IMR-90 (cell line): ENCODE measurements around the gene PROM2. TPM values are rescaled to one million over a fixed set of nuclear protein-coding genes. Genes with fewer than 3 reads are reported as not detected.

ENCODE experiments used
- ATAC-seq: fragments of 200-7000 bp; cut with Tn5 transposase; 2 replicates; pipeline ENCODE4 v1.9.1; 2020; ENCODE audit warnings: low read depth, mild to moderate bottlenecking, moderate library complexity
- BruUV-seq: library from RNA; stranded (reverse); fragments of 400-500 nt; replicated peaks from 2 replicates; lab custom pipeline; 2021; lab: Mats Ljungman, UMichigan
- CTCF ChIA-PET: fragments of 300-600 bp; formaldehyde crosslinking; extraction: SDS; loops from one replicate; lab custom pipeline; 2021; ENCODE audit warnings: antibody characterized with exemption; lab: Yijun Ruan, JAX
- POLR2A ChIA-PET: fragments of 300-600 bp; sonication (Branson Sonifier 250); formaldehyde crosslinking; loops from one replicate; lab custom pipeline; 2022; ENCODE audit warnings: antibody characterized with exemption; ENCODE audit not compliant: unreplicated experiment; lab: Charles Lee
- DNase-seq: peaks from one replicate; pipeline ENCODE4 v3.0.0; 2013
- H2AFZ ChIP-seq: replicated peaks from 2 replicates; pipeline ENCODE3; 2013; ENCODE audit warnings: low read length, mild to moderate bottlenecking; ENCODE audit not compliant: poor library complexity
- H2AK5ac ChIP-seq: 2 replicates; pipeline ENCODE4 v1.6.1; 2013; ENCODE audit warnings: low read depth, low read length, inconsistent platforms
- H2AK9ac ChIP-seq: replicated peaks from 2 replicates; pipeline ENCODE3; 2013; ENCODE audit warnings: mild to moderate bottlenecking, low read depth, low read length, moderate library complexity; ENCODE audit not compliant: poor library complexity
- H2BK120ac ChIP-seq: 2 replicates; pipeline ENCODE4 v1.6.1; 2013; ENCODE audit warnings: low read depth, low read length, inconsistent platforms
- H2BK15ac ChIP-seq: 3 replicates; pipeline ENCODE4 v1.6.1; 2013; ENCODE audit warnings: low read depth, low read length, inconsistent platforms
- H2BK20ac ChIP-seq: 2 replicates; pipeline ENCODE4 v1.6.1; 2013; ENCODE audit warnings: low read depth, mild to moderate bottlenecking, inconsistent platforms, low read length, moderate library complexity
- H2BK5ac ChIP-seq: 2 replicates; pipeline ENCODE4 v1.6.1; 2013; ENCODE audit warnings: mild to moderate bottlenecking, low read depth, low read length, inconsistent platforms; ENCODE audit not compliant: poor library complexity, severe bottlenecking
- H3K14ac ChIP-seq: replicated peaks from 2 replicates; pipeline ENCODE4 v1.6.1; 2013; ENCODE audit warnings: low read depth, low read length, inconsistent platforms
- H3K18ac ChIP-seq: 2 replicates; pipeline ENCODE4 v1.6.1; 2013; ENCODE audit warnings: low read depth, low read length, control low read depth
- H3K23ac ChIP-seq: 2 replicates; pipeline ENCODE4 v1.6.1; 2013; ENCODE audit warnings: low read depth, low read length, inconsistent platforms
- H3K27ac ChIP-seq: 2 replicates; pipeline ENCODE4 v1.5.1; 2013; ENCODE audit warnings: mild to moderate bottlenecking, control low read depth, low read length; ENCODE audit not compliant: insufficient read depth
- H3K27me3 ChIP-seq: 2 replicates; pipeline ENCODE4 v1.6.1; 2013; ENCODE audit warnings: low read length; ENCODE audit not compliant: control insufficient read depth, insufficient read depth
- H3K36me3 ChIP-seq: 2 replicates; pipeline ENCODE4 v1.6.1; 2013; ENCODE audit warnings: low read length, mixed read lengths; ENCODE audit not compliant: control insufficient read depth, insufficient read depth
- H3K4ac ChIP-seq: 2 replicates; pipeline ENCODE4 v1.6.1; 2013; ENCODE audit warnings: low read depth, low read length, inconsistent platforms
- H3K4me1 ChIP-seq: 2 replicates; pipeline ENCODE4 v1.6.1; 2013; ENCODE audit warnings: low read length, mixed read lengths; ENCODE audit not compliant: control insufficient read depth, insufficient read depth
- H3K4me2 ChIP-seq: 2 replicates; pipeline ENCODE4 v1.6.1; 2013; ENCODE audit warnings: low read depth, mild to moderate bottlenecking, control low read depth, low read length, moderate library complexity
- H3K4me3 ChIP-seq: 2 replicates; pipeline ENCODE4 v1.5.1; 2013; ENCODE audit warnings: low read depth, mild to moderate bottlenecking, control low read depth, low read length, moderate library complexity; ENCODE audit not compliant: insufficient read depth
- H3K56ac ChIP-seq: 2 replicates; pipeline ENCODE4 v1.6.1; 2013; ENCODE audit warnings: low read length, inconsistent platforms; ENCODE audit not compliant: insufficient read depth; ENCODE audit errors: extremely low read depth
- H3K79me1 ChIP-seq, 2 experiments: 2 replicates each; pipeline ENCODE4 v1.6.1; 2013; ENCODE audit warnings: low read length in 2 of 2, inconsistent platforms in 1 of 2, low read depth in 1 of 2
- H3K9ac ChIP-seq: 2 replicates; pipeline ENCODE4 v1.6.1; 2013; ENCODE audit warnings: low read depth, low read length, control low read depth
- H3K9me1 ChIP-seq: 2 replicates; pipeline ENCODE4 v1.6.1; 2013; ENCODE audit warnings: low read length, inconsistent platforms; ENCODE audit not compliant: insufficient read depth
- H3K9me3 ChIP-seq: 2 replicates; pipeline ENCODE4 v1.6.1; 2013; ENCODE audit warnings: low read length; ENCODE audit not compliant: control insufficient read depth, insufficient read depth
- H4K20me1 ChIP-seq: 2 replicates; pipeline ENCODE4 v1.6.1; 2013; ENCODE audit warnings: low read length, inconsistent platforms; ENCODE audit not compliant: insufficient read depth
- H4K5ac ChIP-seq: 2 replicates; pipeline ENCODE4 v1.6.1; 2013; ENCODE audit warnings: mild to moderate bottlenecking, low read depth, low read length, control low read depth
- H4K8ac ChIP-seq, 2 experiments: 2 replicates each; pipeline ENCODE4 v1.6.1; 2013; ENCODE audit warnings: low read depth in 2 of 2, low read length in 2 of 2, control low read depth in 1 of 2, inconsistent platforms in 1 of 2
- H4K91ac ChIP-seq: 2 replicates; pipeline ENCODE4 v1.6.1; 2013; ENCODE audit warnings: low read depth, low read length, inconsistent platforms; ENCODE audit not compliant: insufficient read depth
- CEBPB ChIP-seq: IDR thresholded peaks from 2 replicates; pipeline ENCODE4 v1.6.1; 2012; ENCODE audit warnings: low read depth, low read length, improper control_type of control experiment
- CHD1 ChIP-seq: IDR thresholded peaks from 2 replicates; pipeline ENCODE4 v1.6.1; 2012; ENCODE audit warnings: low read depth, low read length, improper control_type of control experiment
- NFE2L2 ChIP-seq: fragments of 150-350 bp; IDR thresholded peaks from 2 replicates; pipeline ENCODE4 v1.6.1; 2016; ENCODE audit warnings: low read depth, mild to moderate bottlenecking, low read length
- WGBS, 2 experiments: methylation state at CpG; one replicate each; pipeline versions ENCODE4 v1.1.5 to v1.1.7; 2013; ENCODE audit warnings: missing lambda C conversion rate in 2 of 2; ENCODE audit not compliant: insufficient read length in 1 of 2; ENCODE audit errors: extremely low coverage in 2 of 2; 5-methylcytosine and 5-hydroxymethylcytosine counted together
- dilution Hi-C: fragments of 300-500 bp; cut with HindIII; formaldehyde crosslinking; loops from one replicate; pipeline ENCODE4 v1.14.3; 2018; ENCODE audit warnings: low sequenced_read_pairs; ENCODE audit not compliant: unreplicated experiment
- in situ Hi-C: fragments of 300-500 bp; cut with MboI; formaldehyde crosslinking; loops from 3 replicates; pipeline ENCODE4 v1.14.3; 2019; ENCODE audit warnings: low sequenced_read_pairs, inconsistent platforms, mixed read lengths
- intact Hi-C: fragments of 100-400 bp; cut with micrococcal nuclease; formaldehyde crosslinking; loops from 2 replicates; pipeline ENCODE4 v1.10.0; 2022
- polyA plus RNA-seq, 3 experiments: library from polyadenylated mRNA; depleted of rRNA; stranded (reverse); fragments of >200 nt; gene quantifications; 2 replicates each; pipeline ENCODE4 v1.2.3, GENCODE V29; 2012; ENCODE audit warnings: low replicate concordance in 1 of 3
- total RNA-seq: library from RNA; depleted of rRNA; stranded (reverse); fragments of >200 nt; gene quantifications from 2 replicates; pipeline ENCODE4 v1.2.3, GENCODE V29; 2012

The PROM2 gene
- total and polyA plus RNA-seq, 2 of the 4 experiments (the other 2 are of a cell fraction): 0.26 TPM; not detected in 1

- Histone ChIP-seq H3K4me3 (no peak overlapping the region), H2BK15ac (no peak overlapping the region), H2BK120ac (no peak overlapping the region), H3K18ac (no peak overlapping the region), H2AFZ (no peak overlapping the region), H3K4me2 (no peak overlapping the region), H3K9me3 (no peaks in the 10 kb centered on the region), H3K79me1 (no peaks in the 10 kb centered on the region), H3K23ac (no peak overlapping the region), H4K8ac (no peak overlapping the region), H3K27ac (no peak overlapping the region), H3K56ac (no peak overlapping the region), H3K9me1 (peaks cover 3% of the 10 kb centered on the region; the same call in 1 of the 2 replicates), H4K91ac (no peak overlapping the region), H4K5ac (no peak overlapping the region), H2AK9ac (no peak overlapping the region), H2BK20ac (no peak overlapping the region), H2BK5ac (no peak overlapping the region), H3K27me3 (no peaks in the 10 kb centered on the region), H3K14ac (no peak overlapping the region), H2AK5ac (no peak overlapping the region), H3K36me3 (no peaks in the 10 kb centered on the region), H3K4ac (no peak overlapping the region), H3K4me1 (peaks cover 11% of the 10 kb centered on the region), H4K20me1 (no peaks in the 10 kb centered on the region), H3K9ac (no peak overlapping the region)
- ChIA-PET POLR2A (no interaction called here), CTCF (no interaction called here)
- BruUV-seq: no TSS peak
- intact Hi-C loops (no loop called here), dilution Hi-C loops (no loop called here), in situ Hi-C loops (no loop called here)
- ATAC-seq (no peak), DNase-seq (no peak)
- TF ChIP-seq CEBPB (no peak), NFE2L2 (no peak), CHD1 (no peak)
- WGBS, 2 experiments: 81% methylated on average over 13 of the region's 14 CpGs; no CpG with 5 or more reads in 1 of the 2 experiments
Measured at GRCh38 chr2:95329401-95329800, 55.2 kb downstream of the PROM2 start.
